Effector memory CD8-positive, alpha-beta T cell (primary cell): ENCODE data around the gene ATG9B.

ENCODE experiments used
- ATAC-seq: fragments of 150-1000 bp; cut with Tn5 transposase; replicated peaks from 2 replicates; pipeline ENCODE4 v1.10.0; 2021; ENCODE audit warnings: mild to moderate bottlenecking, moderate library complexity
- DNase-seq, 3 experiments: peaks; one replicate each; pipeline ENCODE4 v3.0.0; 2021
- H3K27ac Mint-ChIP-seq, 2 donors: one replicate each; pipeline ENCODE4 v1.8.0; 2022; ENCODE audit warnings: mild to moderate bottlenecking in 2 of 2, mixed read lengths in 2 of 2, moderate library complexity in 2 of 2
- H3K27me3 Mint-ChIP-seq, 2 donors: one replicate each; pipeline ENCODE4 v1.8.0; 2022; ENCODE audit warnings: mixed read lengths in 2 of 2
- H3K36me3 Mint-ChIP-seq: one replicate; pipeline ENCODE4 v1.8.0; 2022; ENCODE audit warnings: mild to moderate bottlenecking, moderate library complexity, mixed read lengths; ENCODE audit not compliant: insufficient read depth
- H3K4me1 Mint-ChIP-seq, 2 donors: one replicate each; pipeline ENCODE4 v1.8.0; 2022; ENCODE audit warnings: low read depth in 2 of 2, mixed read lengths in 2 of 2
- H3K4me3 Mint-ChIP-seq, 2 donors: one replicate each; pipeline ENCODE4 v1.8.0; 2022; ENCODE audit warnings: mild to moderate bottlenecking in 2 of 2, mixed read lengths in 2 of 2, moderate library complexity in 2 of 2
- H3K9me3 Mint-ChIP-seq, 2 donors: one replicate each; pipeline ENCODE4 v1.8.0; 2022; ENCODE audit warnings: mixed read lengths in 2 of 2
- total RNA-seq, 9 experiments: gene quantifications; one replicate each; lab custom pipeline; 2026; lab: John Stamatoyannopoulos, UW

ATG9B gene, protein sequence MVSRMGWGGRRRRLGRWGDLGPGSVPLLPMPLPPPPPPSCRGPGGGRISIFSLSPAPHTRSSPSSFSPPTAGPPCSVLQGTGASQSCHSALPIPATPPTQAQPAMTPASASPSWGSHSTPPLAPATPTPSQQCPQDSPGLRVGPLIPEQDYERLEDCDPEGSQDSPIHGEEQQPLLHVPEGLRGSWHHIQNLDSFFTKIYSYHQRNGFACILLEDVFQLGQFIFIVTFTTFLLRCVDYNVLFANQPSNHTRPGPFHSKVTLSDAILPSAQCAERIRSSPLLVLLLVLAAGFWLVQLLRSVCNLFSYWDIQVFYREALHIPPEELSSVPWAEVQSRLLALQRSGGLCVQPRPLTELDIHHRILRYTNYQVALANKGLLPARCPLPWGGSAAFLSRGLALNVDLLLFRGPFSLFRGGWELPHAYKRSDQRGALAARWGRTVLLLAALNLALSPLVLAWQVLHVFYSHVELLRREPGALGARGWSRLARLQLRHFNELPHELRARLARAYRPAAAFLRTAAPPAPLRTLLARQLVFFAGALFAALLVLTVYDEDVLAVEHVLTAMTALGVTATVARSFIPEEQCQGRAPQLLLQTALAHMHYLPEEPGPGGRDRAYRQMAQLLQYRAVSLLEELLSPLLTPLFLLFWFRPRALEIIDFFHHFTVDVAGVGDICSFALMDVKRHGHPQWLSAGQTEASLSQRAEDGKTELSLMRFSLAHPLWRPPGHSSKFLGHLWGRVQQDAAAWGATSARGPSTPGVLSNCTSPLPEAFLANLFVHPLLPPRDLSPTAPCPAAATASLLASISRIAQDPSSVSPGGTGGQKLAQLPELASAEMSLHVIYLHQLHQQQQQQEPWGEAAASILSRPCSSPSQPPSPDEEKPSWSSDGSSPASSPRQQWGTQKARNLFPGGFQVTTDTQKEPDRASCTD
- total RNA-seq = 2.6 to 7.5 (median 4.3) reads per million in 9 experiments

GRCh38 chr7:151024435-151025056, at the start of gene ATG9B:
ATG9B (minus strand) TSS chr7:151024494; CDS start chr7:151024423, 71 bp downstream.
- no peak within 1 kb of the TSS for H3K4me3 Mint-ChIP-seq
- no peak for DNase-seq
- peaks cover 31 to 39% of the 10 kb centered on the region in 2 donors for H3K27me3 Mint-ChIP-seq
- ATAC-seq = no peak
- peak within 1 kb of the TSS in 1 of 2 donors; percentile 66 for H3K27ac Mint-ChIP-seq
- H3K36me3 Mint-ChIP-seq = peaks cover 16% of the 10 kb centered on the region
- H3K4me1 Mint-ChIP-seq = peaks cover 13 to 16% of the 10 kb centered on the region in 2 donors
- no peaks in the 10 kb centered on the region for H3K9me3 Mint-ChIP-seq

- DNase-seq (no peak), ATAC-seq (no peak)
- Mint-ChIP-seq H3K27me3 (no peaks in the 10 kb centered on the region), H3K4me3 (no peak overlapping the region), H3K4me1 (peaks cover 7% of the 10 kb centered on the region in 2 donors), H3K9me3 (no peaks in the 10 kb centered on the region), H3K27ac (no peak overlapping the region), H3K36me3 (peaks cover 34% of the 10 kb centered on the region)
These were observed 49.7 kb upstream of the ATG9B start for GRCh38 chr7:151073990-151074389.

- ATAC-seq (no peak), DNase-seq (no peak)
- peaks cover 0 to 5% of the 10 kb centered on the region in 2 donors for H3K4me1 Mint-ChIP-seq
- no peaks in the 10 kb centered on the region for H3K9me3 Mint-ChIP-seq
- H3K27ac Mint-ChIP-seq = no peak overlapping the region
- peaks cover 52% of the 10 kb centered on the region for H3K36me3 Mint-ChIP-seq
- no peaks in the 10 kb centered on the region for H3K27me3 Mint-ChIP-seq
- H3K4me3 Mint-ChIP-seq = no peak overlapping the region
These were observed 47.0 kb upstream of the ATG9B start for GRCh38 chr7:151071032-151071866.

- H3K27ac Mint-ChIP-seq = no peak overlapping the region
- H3K4me3 Mint-ChIP-seq = no peak overlapping the region
- H3K36me3 Mint-ChIP-seq = peaks cover 52% of the 10 kb centered on the region
- DNase-seq (no peak), ATAC-seq (no peak)
- H3K9me3 Mint-ChIP-seq = no peaks in the 10 kb centered on the region
- no peaks in the 10 kb centered on the region for H3K27me3 Mint-ChIP-seq
- H3K4me1 Mint-ChIP-seq = peaks cover 0 to 5% of the 10 kb centered on the region in 2 donors
These were observed 46.3 kb upstream of the ATG9B start for GRCh38 chr7:151070574-151070960.

DNA sequence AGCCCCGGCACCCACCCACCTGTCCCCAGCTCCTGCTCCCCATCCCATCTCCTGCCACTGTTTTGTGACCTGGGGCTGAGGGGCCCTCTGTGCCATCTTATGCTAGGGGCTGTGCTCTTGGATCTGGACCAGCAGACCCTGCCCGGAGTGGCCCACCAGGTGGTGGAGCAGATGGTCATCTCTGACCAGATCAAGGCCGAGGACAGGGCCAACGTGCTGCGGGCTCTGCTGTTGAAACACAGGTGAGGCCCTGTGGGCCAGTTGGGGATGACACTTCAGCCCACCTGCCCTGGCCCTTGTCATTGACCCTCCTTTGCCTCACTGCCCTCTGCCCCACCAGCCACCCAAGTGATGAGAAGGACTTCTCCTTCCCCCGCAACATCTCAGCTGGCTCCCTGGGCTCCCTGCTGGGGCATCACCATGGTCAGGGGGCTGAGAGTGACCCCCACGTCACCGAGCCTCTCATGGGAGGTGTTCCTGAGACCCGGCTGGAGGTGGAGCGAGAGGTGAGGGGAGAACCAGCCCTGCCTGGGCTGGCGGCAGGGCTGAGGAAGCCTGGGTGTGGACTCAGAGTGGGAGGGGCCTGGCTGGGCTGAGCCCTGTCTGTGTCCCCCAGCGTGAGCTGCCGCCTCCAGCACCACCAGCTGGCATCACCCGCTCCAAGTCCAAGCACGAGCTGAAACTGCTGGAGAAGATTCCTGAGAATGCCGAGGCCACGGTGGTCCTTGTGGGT, 45.7 kb upstream of the ATG9B start:
- peaks cover 0 to 5% of the 10 kb centered on the region in 2 donors for H3K4me1 Mint-ChIP-seq
- DNase-seq (no peak), ATAC-seq (no peak)
- no peaks in the 10 kb centered on the region for H3K27me3 Mint-ChIP-seq
- peaks cover 50% of the 10 kb centered on the region for H3K36me3 Mint-ChIP-seq
- no peak overlapping the region for H3K27ac Mint-ChIP-seq
- no peaks in the 10 kb centered on the region for H3K9me3 Mint-ChIP-seq
- H3K4me3 Mint-ChIP-seq = no peak overlapping the region

DNA sequence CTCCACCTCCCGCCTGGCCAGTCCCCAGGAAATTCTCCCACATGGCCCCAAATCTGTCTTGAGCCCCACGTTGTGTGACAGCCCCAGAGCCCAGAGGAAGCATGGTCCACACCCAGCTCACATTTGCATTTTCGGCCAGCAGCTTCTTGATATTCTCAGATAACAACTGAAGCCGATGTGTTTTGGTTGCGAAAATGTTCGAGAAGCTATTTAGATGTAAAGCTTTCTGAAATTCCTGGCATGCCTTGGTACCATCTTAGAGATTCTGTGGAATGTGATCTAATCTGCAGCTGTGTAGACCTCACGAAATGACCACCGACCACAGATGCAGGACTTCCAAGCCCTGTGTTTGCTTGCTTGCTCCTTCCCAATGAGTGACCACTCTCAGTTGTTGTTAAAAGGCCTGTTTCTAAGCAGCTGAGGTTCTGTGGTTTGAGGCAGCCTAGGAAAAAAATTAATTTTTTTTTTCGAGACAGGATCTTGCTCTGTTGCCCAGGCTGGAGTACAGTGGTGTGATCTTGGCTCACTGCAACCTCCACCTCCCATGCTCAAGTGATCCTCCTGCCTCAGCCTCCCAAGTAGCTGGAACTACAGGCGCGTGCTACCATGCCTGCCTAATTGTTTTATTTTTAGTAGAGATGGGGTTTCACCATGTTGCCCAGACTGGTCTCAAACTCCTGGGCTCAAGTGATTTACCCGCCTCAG, 43.9 kb upstream of the ATG9B start:
- Mint-ChIP-seq H3K36me3 (peaks cover 39% of the 10 kb centered on the region), H3K4me3 (no peak overlapping the region)

GRCh38 chr7:151066273-151066974, 42.1 kb upstream of the ATG9B start:
- H3K4me1 Mint-ChIP-seq = peaks cover 6 to 10% of the 10 kb centered on the region in 2 donors
- H3K36me3 Mint-ChIP-seq = peaks cover 29% of the 10 kb centered on the region
- H3K4me3 Mint-ChIP-seq = no peak overlapping the region
- no peak for DNase-seq
- ATAC-seq = no peak
- no peaks in the 10 kb centered on the region for H3K9me3 Mint-ChIP-seq
- H3K27ac Mint-ChIP-seq = peak overlapping the region in 1 of 2 donors; percentile 69
- H3K27me3 Mint-ChIP-seq = no peaks in the 10 kb centered on the region

More for the DNA sequence above, 43.9 kb upstream of the ATG9B start:
- no peak for DNase-seq
- Mint-ChIP-seq H3K4me1 (peaks cover 0 to 5% of the 10 kb centered on the region in 2 donors), H3K27me3 (no peaks in the 10 kb centered on the region), H3K9me3 (no peaks in the 10 kb centered on the region), H3K27ac (no peak overlapping the region)
- ATAC-seq = no peak

DNA sequence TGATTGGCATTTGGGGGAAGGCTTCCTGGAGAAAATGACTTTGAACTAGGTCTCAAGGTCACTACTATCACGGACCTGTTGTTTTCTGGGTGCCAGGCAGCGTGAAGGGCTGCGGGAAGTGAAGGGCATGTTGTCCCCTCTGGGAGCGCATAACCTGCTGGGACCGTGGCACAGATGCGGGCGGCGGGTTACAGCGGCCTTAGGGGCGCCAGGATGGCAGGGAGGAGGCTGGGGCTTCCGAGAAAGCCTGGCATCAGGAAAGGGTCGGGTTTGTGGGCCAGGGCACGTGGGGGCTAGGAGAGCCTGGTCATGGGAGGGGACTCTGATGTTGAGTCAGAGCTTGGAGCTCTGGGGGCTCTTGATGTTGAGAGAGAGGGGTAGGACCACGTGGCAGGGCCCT, 41.2 kb upstream of the ATG9B start:
- no peak for ATAC-seq
- H3K27ac Mint-ChIP-seq = no peak overlapping the region
- DNase-seq = no peak
- H3K4me3 Mint-ChIP-seq = no peak overlapping the region
- no peaks in the 10 kb centered on the region for H3K27me3 Mint-ChIP-seq
- no peaks in the 10 kb centered on the region for H3K9me3 Mint-ChIP-seq
- H3K36me3 Mint-ChIP-seq = peaks cover 29% of the 10 kb centered on the region
- H3K4me1 Mint-ChIP-seq = peaks cover 14 to 17% of the 10 kb centered on the region in 2 donors

- H3K4me3 Mint-ChIP-seq = no peak overlapping the region
- no peaks in the 10 kb centered on the region for H3K27me3 Mint-ChIP-seq
- DNase-seq (no peak), ATAC-seq (no peak)
- no peak overlapping the region for H3K27ac Mint-ChIP-seq
- peaks cover 29% of the 10 kb centered on the region for H3K36me3 Mint-ChIP-seq
- no peaks in the 10 kb centered on the region for H3K9me3 Mint-ChIP-seq
- peaks cover 17 to 19% of the 10 kb centered on the region in 2 donors for H3K4me1 Mint-ChIP-seq
These were observed 40.7 kb upstream of the ATG9B start for GRCh38 chr7:151064993-151065392.

- no peaks in the 10 kb centered on the region for H3K9me3 Mint-ChIP-seq
- no peaks in the 10 kb centered on the region for H3K27me3 Mint-ChIP-seq
- peaks cover 17 to 20% of the 10 kb centered on the region in 2 donors for H3K4me1 Mint-ChIP-seq
- DNase-seq (no peak), ATAC-seq (no peak)
- H3K27ac Mint-ChIP-seq = no peak overlapping the region
- peaks cover 26% of the 10 kb centered on the region for H3K36me3 Mint-ChIP-seq
- H3K4me3 Mint-ChIP-seq = no peak overlapping the region
These were observed 40.2 kb upstream of the ATG9B start for GRCh38 chr7:151064454-151064853.

GRCh38 chr7:151063212-151063561, 38.9 kb upstream of the ATG9B start:
- Mint-ChIP-seq H3K9me3 (no peaks in the 10 kb centered on the region), H3K36me3 (peaks cover 22% of the 10 kb centered on the region), H3K27ac (peak overlapping the region in 1 of 2 donors; percentile 17), H3K4me1 (peaks cover 26 to 31% of the 10 kb centered on the region in 2 donors), H3K27me3 (no peaks in the 10 kb centered on the region), H3K4me3 (no peak overlapping the region)
- ATAC-seq (no peak), DNase-seq (no peak)
